Erythroblast (primary cell): ENCODE measurements around the gene CAAP1.

Experiments
- GATA1 ChIP-seq: IDR thresholded peaks from 2 replicates; pipeline ENCODE4 v1.6.1; 2011; ENCODE audit warnings: low read depth, mild to moderate bottlenecking, control low read depth, low read length, moderate library complexity
- POLR2A ChIP-seq: IDR thresholded peaks from 2 replicates; pipeline ENCODE4 v1.6.1; 2011; ENCODE audit warnings: mild to moderate bottlenecking, low read length

GRCh38 chr9:26937816-26938371, 45.3 kb upstream of the CAAP1 start:
- TF ChIP-seq POLR2A (no peak), GATA1 (no peak)
